ENCODE measurements around the gene MB. TPM values are rescaled to one million over a fixed set of nuclear protein-coding genes. Genes with fewer than 3 reads are reported as not detected.

Gene MB
- total RNA-seq, 1 donor from 2014 or later, result 16,708 TPM

- peaks cover 6% of the 10 kb centered on the region for H3K9me3 ChIP-seq (replicated peaks)
- peaks cover 93% of the 10 kb centered on the region for H3K4me1 ChIP-seq
- TF ChIP-seq, protein P1, sequence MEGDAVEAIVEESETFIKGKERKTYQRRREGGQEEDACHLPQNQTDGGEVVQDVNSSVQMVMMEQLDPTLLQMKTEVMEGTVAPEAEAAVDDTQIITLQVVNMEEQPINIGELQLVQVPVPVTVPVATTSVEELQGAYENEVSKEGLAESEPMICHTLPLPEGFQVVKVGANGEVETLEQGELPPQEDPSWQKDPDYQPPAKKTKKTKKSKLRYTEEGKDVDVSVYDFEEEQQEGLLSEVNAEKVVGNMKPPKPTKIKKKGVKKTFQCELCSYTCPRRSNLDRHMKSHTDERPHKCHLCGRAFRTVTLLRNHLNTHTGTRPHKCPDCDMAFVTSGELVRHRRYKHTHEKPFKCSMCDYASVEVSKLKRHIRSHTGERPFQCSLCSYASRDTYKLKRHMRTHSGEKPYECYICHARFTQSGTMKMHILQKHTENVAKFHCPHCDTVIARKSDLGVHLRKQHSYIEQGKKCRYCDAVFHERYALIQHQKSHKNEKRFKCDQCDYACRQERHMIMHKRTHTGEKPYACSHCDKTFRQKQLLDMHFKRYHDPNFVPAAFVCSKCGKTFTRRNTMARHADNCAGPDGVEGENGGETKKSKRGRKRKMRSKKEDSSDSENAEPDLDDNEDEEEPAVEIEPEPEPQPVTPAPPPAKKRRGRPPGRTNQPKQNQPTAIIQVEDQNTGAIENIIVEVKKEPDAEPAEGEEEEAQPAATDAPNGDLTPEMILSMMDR (IDR thresholded peaks at IDR 0.05; ENCODE audit: borderline replicate concordance), result no peak
- no peaks in the 10 kb centered on the region for H3K36me3 ChIP-seq
- intact Hi-C loops (cut with micrococcal nuclease), result no loop called here
- H3K4me3 ChIP-seq, result no peak overlapping the region
- H3K27me3 ChIP-seq (ENCODE audit: low read depth), result no peaks in the 10 kb centered on the region
- peak overlapping the region; percentile 90 for H3K27ac ChIP-seq (replicated peaks)
- no peak for DNase-seq
Observed at GRCh38 chr22:35590634-35591295, 26.4 kb downstream of the MB start.

GRCh38 chr22:35589756-35590093 lies 27.4 kb downstream of the MB start:
- H3K4me1 ChIP-seq, result peaks cover 84% of the 10 kb centered on the region
- peak overlapping the region; percentile 90 for H3K27ac ChIP-seq (replicated peaks)
- DNase-seq, result no peak
- TF ChIP-seq, protein P1 (IDR thresholded peaks at IDR 0.05; ENCODE audit: borderline replicate concordance), result no peak
- peaks cover 6% of the 10 kb centered on the region for H3K9me3 ChIP-seq (replicated peaks)
- intact Hi-C loops (cut with micrococcal nuclease), result loop anchor here (10.0 kb wide), 2 partner anchors 155 to 235 kb away; no protein-coding TSS in a partner anchor
- H3K36me3 ChIP-seq, result no peaks in the 10 kb centered on the region
- no peak overlapping the region for H3K4me3 ChIP-seq
- no peaks in the 10 kb centered on the region for H3K27me3 ChIP-seq (ENCODE audit: low read depth)

GRCh38 chr22:35589071-35589755 lies 27.9 kb downstream of the MB start:
- intact Hi-C loops (cut with micrococcal nuclease), result loop anchor here (10.0 kb wide), 2 partner anchors 154 to 234 kb away; no protein-coding TSS in a partner anchor

DNA sequence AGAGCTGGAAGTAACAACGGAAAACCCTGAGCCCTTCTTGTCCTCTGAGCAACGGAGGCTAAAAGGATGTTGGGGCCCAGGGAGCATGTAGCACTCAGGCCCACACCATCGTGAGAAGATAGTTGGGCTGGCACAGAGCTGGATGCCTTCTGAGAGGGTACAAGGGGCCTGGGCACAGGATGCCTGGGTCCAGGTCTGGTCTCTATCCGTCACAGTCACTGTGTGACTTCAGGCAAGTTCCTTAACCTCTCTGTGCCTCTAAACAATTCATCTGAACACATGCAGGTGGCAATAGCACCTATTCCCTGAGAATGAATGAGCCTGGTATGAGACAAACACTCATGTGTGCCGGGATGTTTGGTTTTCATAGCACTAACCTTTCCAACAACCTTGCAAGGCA lies 29.2 kb downstream of the MB start:
- intact Hi-C loops (cut with micrococcal nuclease), result loop anchor here (10.0 kb wide), 2 partner anchors 153 to 233 kb away; no protein-coding TSS in a partner anchor
- DNase-seq, result no peak
- Histone ChIP-seq H3K27me3 (ENCODE audit: low read depth) (no peaks in the 10 kb centered on the region), H3K27ac (replicated peaks) (peak overlapping the region; percentile 90), H3K9me3 (replicated peaks) (peaks cover 6% of the 10 kb centered on the region), H3K4me1 (peaks cover 76% of the 10 kb centered on the region), H3K36me3 (no peaks in the 10 kb centered on the region), H3K4me3 (no peak overlapping the region)
- TF ChIP-seq, protein P1 (IDR thresholded peaks at IDR 0.05; ENCODE audit: borderline replicate concordance), result no peak

More at GRCh38 chr22:35589071-35589755, 27.9 kb downstream of the MB start:
- no peak for DNase-seq
- Histone ChIP-seq H3K9me3 (replicated peaks) (peaks cover 6% of the 10 kb centered on the region), H3K27ac (replicated peaks) (peak overlapping the region; percentile 90), H3K4me1 (peaks cover 79% of the 10 kb centered on the region), H3K36me3 (no peaks in the 10 kb centered on the region), H3K4me3 (no peak overlapping the region), H3K27me3 (ENCODE audit: low read depth) (no peaks in the 10 kb centered on the region)
- TF ChIP-seq, protein P1 (IDR thresholded peaks at IDR 0.05; ENCODE audit: borderline replicate concordance), result no peak

GRCh38 chr22:35587447-35587870 lies 29.7 kb downstream of the MB start:
- peak; percentile 91 for DNase-seq
- Histone ChIP-seq H3K36me3 (no peaks in the 10 kb centered on the region), H3K4me1 (peaks cover 76% of the 10 kb centered on the region), H3K27ac (replicated peaks) (peak overlapping the region; percentile 90), H3K9me3 (replicated peaks) (peaks cover 6% of the 10 kb centered on the region), H3K4me3 (no peak overlapping the region), H3K27me3 (ENCODE audit: low read depth) (no peaks in the 10 kb centered on the region)
- TF ChIP-seq, protein P1 (IDR thresholded peaks at IDR 0.05; ENCODE audit: borderline replicate concordance), result peak; percentile 22
- intact Hi-C loops (cut with micrococcal nuclease), result loop anchor here (10.0 kb wide), 2 partner anchors 153 to 233 kb away; no protein-coding TSS in a partner anchor

Measured in left ventricle myocardium inferior (tissue), 1 donor.